Measurements from ENCODE around the gene OR6K6.

DNA sequence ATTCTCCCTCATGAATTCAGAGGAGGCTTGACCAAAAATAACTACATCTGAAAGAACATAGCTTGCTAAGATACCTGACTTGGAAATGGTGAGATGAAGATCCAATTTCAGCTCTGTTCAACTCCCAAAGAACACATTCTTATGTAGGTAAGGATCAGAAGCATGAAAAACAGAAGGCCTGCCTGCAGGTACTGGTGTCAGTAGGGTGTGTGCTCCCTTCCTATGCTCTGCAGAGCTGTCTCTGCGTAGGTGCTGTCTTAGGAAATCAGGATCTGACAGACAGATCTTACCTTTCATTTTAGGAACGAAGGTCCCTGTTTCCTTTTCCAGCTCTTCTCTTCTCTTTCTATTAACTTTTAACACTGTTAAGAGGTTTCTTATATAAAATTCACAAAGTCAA lies 48.4 kb upstream of the OR6K6 start:
- TF ChIP-seq, protein P1, sequence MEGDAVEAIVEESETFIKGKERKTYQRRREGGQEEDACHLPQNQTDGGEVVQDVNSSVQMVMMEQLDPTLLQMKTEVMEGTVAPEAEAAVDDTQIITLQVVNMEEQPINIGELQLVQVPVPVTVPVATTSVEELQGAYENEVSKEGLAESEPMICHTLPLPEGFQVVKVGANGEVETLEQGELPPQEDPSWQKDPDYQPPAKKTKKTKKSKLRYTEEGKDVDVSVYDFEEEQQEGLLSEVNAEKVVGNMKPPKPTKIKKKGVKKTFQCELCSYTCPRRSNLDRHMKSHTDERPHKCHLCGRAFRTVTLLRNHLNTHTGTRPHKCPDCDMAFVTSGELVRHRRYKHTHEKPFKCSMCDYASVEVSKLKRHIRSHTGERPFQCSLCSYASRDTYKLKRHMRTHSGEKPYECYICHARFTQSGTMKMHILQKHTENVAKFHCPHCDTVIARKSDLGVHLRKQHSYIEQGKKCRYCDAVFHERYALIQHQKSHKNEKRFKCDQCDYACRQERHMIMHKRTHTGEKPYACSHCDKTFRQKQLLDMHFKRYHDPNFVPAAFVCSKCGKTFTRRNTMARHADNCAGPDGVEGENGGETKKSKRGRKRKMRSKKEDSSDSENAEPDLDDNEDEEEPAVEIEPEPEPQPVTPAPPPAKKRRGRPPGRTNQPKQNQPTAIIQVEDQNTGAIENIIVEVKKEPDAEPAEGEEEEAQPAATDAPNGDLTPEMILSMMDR (conservative IDR thresholded peaks at IDR 0.05; ENCODE audit: low read depth in 2 of 2) = no peak
- TF ChIP-seq POLR2AphosphoS5 (IDR thresholded peaks at IDR 0.05; ENCODE audit: low read depth) (no peak), EZH2phosphoT487 (IDR thresholded peaks at IDR 0.05; ENCODE audit: unreplicated experiment) (no peak), NANOG (IDR thresholded peaks at IDR 0.05; ENCODE audit: borderline replicate concordance) (no peak)
